ENCODE data around the gene BCORL1.
A peak's percentile ranks its signal among the peaks of the same experiment; 100 is the strongest.

Gene BCORL1, protein sequence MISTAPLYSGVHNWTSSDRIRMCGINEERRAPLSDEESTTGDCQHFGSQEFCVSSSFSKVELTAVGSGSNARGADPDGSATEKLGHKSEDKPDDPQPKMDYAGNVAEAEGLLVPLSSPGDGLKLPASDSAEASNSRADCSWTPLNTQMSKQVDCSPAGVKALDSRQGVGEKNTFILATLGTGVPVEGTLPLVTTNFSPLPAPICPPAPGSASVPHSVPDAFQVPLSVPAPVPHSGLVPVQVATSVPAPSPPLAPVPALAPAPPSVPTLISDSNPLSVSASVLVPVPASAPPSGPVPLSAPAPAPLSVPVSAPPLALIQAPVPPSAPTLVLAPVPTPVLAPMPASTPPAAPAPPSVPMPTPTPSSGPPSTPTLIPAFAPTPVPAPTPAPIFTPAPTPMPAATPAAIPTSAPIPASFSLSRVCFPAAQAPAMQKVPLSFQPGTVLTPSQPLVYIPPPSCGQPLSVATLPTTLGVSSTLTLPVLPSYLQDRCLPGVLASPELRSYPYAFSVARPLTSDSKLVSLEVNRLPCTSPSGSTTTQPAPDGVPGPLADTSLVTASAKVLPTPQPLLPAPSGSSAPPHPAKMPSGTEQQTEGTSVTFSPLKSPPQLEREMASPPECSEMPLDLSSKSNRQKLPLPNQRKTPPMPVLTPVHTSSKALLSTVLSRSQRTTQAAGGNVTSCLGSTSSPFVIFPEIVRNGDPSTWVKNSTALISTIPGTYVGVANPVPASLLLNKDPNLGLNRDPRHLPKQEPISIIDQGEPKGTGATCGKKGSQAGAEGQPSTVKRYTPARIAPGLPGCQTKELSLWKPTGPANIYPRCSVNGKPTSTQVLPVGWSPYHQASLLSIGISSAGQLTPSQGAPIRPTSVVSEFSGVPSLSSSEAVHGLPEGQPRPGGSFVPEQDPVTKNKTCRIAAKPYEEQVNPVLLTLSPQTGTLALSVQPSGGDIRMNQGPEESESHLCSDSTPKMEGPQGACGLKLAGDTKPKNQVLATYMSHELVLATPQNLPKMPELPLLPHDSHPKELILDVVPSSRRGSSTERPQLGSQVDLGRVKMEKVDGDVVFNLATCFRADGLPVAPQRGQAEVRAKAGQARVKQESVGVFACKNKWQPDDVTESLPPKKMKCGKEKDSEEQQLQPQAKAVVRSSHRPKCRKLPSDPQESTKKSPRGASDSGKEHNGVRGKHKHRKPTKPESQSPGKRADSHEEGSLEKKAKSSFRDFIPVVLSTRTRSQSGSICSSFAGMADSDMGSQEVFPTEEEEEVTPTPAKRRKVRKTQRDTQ (N-terminal part only)

DNA sequence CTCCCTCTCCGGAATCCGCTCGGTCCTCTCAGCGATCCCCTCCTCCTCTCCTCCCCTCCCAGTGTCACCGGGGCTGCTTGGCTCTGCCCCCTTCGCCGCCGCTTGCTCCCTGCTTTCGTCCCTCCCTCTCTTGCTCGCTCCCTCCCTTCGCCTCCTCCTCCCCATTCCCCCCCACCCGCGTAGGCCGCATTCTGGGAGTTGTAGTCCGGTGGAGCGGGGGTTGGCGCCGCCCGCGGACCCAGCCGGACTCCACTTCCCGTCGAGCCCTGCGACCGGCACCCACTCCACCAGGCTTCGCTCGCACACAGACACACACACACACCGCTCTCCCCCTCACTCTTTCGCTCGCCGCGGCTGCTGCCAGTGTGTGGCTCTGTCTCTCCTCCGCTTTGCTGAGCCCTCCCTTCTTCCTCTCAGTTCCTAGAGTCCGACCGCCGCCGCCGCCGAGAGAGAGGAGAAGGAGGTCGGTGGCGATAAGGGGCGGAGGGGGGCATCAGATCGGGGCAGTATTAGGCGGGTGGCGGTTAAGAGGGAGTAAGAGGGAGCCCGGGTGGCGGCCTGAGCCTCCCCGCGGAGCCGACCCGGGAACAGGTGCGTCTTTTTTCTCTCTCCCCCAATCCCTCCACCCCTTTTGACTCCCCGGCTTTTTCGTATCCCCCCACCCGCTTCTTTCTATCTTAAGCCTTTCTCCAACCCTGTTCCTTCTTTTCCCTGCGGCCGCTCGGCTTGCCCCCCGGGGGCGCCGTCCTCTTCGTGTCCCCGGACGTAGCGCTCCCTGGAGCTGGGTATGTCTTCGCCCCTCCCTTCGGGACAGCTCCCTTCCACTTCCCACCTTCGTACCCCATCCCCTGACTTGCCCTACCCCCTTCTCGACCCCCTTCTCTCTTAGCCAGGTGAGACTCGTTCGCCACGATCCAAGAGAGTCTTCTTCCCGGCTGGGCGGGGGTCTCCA lies at the start of gene BCORL1:
Gene BCORL1, plus strand, starts transcription at position 336 of the 952 bp plus-strand sequence. CDS start 22,597 bp downstream, outside the sequence.
- DNase-seq (ENCODE audit: low spot score), result peak; percentile 89

DNA sequence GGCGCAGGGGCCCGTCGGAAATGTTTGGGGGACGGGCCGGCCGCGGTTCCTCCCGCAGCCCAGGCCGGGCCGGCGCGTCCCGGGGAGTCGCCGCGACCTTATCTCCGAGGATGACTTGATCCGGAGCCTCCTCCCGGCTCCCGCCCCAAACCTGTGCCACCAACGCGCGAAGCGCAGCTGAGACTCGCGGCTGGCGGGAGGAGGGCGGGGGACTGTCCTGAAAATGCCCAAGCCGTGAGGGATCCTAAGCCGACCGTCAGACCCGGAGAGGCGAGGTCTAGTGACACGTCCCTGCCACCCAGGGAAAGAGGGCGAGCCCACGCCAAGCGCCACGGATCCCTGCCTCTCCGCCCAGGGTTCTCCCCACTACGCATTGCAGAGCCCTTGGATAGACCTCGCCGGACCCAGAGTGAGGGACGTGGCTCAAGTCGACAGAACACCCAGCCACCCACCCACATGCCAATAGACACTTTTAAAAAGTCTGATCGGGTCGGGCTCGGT lies 49.6 kb upstream of the BCORL1 start:
- DNase-seq (ENCODE audit: low spot score), result peak; percentile 12

DNA sequence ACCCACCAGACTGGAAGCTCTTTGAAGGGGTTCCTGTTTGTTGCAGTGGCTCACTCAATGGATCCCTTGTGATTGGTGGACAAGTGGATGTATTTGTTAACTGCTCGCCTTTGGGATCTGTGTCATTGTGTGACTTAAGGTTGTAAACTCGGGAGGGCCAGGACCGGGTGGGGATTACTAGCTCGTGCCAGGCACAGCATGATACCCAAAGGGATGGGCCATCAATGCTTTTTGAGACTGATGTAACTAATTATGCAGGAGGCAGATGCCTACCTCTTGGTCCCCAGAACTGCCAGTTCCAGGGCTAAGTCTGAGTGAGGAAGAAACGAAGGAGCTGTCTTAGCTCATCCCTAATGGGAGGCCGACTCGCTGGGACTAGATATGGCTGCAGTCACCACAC lies 48.7 kb upstream of the BCORL1 start:
- no peak for DNase-seq (ENCODE audit: low spot score)

DNA sequence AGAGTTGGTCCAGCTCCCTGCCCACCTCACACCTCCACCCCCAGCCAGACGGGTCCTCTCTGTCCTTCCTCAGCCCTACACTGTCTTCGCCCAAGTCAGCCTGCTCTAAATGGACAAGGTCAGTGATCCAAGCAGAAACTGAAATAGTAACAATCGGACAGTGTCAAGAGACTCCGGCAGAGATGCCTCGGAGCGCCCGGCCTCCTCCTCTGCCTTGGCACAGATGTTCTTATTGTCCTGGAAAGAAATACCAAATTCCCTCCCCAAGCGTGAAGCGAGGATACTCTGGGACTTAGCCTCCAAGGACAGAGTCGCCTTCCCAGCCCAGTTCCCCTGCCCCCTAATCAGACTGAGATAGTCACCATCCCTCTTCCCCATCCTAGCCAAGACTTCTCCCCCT lies 48.0 kb upstream of the BCORL1 start:
- no peak for DNase-seq (ENCODE audit: low spot score)

DNA sequence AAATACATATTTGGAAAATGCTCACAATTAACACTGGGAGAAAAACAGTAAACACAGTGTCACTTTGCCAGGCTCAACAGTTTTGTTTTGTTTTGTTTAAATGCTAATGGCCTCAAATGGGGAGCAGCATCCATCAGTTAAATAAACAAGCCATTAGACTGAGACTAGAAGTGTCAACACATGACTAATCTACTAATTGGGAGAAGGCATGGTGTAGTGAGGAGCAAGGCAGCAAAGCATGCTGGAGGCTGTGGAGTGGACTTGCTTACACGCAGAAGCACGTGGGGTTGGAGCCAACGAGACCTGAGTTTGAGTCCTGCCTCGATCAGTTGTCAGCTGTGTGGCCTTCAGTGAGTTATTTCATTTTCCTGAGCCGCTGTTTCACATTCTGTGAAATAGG lies 47.5 kb upstream of the BCORL1 start:
- DNase-seq (ENCODE audit: low spot score), result no peak

DNA sequence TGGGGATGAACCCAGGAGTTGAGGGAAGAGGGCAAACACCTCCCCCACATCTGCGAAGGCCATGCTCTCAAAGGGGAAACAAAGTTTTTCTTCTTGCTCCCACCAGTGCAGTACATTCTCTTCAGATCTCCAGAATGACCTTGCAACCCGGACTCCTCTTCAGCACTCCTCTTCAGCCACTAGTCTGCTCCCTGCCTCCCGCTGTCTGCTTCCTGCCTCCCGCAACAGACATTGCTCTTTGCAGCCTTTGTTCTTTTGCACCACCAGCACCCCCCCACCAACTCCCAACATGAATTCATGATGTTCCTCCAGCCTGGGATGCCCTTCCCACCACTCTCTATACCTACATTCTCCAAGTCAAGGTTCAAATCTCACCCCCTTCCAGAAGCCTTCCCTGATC lies 44.4 kb upstream of the BCORL1 start:
- DNase-seq (ENCODE audit: low spot score), result no peak

DNA sequence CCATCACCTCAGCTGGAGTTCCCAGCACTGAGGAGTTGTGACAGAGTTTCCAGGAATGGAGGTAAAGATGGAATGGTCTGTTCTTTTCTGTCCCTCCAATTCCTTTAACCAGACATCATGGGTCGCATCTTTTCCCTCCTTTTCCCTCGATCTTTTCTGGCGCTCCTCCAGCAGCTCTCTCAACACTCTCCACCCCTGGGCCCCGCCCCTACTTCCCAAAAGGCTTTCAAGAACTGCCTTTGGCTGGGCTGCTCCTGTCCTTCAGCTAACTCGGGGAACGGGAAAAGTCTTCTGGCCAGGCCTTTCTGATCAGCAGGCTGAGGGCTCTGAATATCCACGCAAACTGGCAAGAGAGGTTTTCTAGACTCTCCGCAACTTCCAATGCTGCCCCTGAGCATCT lies 42.4 kb upstream of the BCORL1 start:
- DNase-seq (ENCODE audit: low spot score), result no peak

DNA sequence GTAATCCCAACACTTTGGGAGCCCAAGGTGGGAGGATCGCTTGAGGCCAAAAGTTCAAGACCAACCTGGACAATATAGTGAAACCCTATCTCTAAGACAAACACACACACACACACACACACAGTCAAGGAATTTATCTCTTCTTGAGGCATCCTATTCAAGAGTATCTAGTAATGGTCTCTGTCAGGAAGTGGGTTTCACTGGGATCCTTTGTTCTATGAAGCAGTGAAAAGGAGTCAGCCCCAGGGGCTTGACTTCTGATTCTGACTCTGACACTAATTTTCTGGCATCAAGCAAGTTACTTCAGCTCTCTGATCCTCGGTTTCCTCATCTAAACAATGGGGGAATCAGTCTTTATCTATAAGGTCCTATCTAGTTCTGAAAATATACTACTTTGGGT lies 41.7 kb upstream of the BCORL1 start:
- no peak for DNase-seq (ENCODE audit: low spot score)

DNA sequence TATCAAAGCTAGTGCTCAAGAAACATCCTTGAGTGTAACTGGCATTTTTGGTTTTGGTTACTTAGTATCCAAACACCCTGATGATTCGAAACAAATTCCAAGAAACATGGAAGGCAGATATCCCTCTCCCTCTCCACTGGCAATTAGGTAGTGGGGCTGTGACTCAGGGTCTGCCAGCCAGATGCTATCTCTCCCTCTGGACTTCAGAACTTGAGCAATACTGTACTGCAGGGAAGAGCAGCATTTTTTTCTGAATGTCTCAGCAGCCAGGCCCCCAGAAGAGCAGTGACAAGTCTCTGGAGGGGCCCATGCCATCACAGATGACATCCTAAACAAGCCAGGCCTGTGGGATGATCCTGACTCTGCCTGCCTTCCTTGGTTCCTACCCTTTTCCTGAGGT lies 37.3 kb upstream of the BCORL1 start:
- no peak for DNase-seq (ENCODE audit: low spot score)

DNA sequence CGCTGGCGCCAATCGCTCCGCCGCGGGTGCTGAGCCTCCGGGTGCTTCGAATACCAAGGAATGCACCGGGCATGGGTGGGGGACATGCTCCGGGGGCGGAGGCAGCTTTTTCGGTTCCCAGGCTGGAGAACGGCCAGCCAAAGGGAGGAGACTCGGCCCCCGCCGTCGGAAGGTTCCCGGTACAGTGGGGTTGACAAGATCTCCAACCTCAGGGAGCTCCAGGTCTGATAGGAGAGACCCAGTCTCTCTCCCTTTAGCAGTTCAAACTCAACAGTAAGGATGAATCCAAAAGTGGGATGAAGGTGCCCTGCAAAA lies 29.1 kb upstream of the BCORL1 start:
- DNase-seq (ENCODE audit: low spot score), result no peak

DNA sequence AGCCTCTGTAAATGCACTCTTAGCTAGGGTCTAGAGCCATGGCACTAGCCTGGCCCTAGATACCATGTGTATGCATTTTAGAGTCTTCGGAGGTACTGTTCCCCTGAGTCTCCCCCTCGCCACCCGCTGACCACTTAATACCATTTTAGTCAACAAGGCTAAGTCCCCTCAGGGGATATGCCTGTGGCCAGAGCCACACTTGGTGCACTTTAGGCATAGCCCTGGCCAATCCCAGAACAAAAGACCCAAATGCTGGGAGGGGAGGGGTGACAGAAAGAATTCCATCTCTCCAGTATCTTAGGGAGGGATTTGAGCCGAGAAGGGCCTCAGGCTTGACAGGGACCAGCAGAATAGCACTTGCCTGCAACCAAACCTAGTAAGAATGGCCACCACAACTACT lies 28.6 kb upstream of the BCORL1 start:
- no peak for DNase-seq (ENCODE audit: low spot score)

DNA sequence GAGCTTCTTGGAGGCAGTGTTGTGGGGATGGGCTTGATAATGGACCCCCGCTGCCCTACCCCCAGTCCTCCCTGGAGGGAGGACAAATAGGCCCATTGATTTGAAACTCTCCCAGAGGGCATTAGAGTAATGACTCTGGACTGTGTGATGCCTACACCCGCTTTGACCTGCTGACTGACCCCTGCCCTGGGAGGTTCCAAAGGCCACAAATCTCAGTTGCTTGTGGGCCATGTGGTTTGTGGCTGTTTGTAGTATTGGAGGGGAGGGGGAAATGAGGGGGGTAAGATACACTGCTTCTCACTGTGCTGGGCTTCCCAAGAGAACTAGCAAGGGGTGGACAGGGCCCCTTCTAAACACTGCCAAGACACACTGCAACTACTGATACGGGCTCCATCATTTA lies 27.6 kb upstream of the BCORL1 start:
- DNase-seq (ENCODE audit: low spot score), result no peak

DNA sequence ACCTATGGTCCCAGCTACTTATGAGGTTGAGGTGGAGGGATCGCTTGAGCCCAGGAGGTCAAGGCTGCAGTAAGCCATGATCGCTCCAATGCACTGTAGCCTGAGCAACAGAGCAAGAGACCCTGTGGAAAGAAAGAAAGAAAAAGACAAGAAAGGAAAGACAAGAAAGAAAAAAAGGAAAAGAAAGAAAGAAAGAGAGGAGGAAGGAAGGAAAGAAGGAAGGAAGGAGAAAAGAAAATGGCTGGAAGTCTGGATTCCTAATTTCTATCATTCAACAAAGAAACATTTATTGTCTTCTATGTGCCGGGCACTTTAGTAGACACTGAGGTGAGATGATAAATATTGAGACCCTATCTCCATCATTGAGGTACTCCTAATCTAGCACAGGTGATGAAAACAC lies 26.8 kb upstream of the BCORL1 start:
- DNase-seq (ENCODE audit: low spot score), result no peak

DNA sequence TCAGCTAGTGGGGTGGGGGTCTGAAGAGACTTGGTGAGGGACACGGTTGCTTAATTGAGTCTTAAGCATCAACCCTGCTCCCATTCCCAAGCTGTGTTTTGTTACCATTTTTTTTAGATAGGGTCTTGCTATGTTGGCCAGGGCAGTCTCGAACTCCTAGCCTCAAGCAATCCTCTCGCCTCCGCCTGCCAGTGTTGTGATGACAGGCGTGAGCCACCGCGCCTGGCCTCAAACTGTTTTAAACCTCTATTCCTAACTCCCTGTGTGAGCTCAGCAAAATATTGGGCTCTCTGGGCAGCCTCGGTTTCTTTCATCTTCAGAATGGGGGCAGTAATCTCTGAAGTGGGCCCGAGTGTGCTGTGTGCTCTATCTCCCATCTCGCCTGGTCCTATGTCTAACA lies 26.3 kb upstream of the BCORL1 start:
- no peak for DNase-seq (ENCODE audit: low spot score)

DNA sequence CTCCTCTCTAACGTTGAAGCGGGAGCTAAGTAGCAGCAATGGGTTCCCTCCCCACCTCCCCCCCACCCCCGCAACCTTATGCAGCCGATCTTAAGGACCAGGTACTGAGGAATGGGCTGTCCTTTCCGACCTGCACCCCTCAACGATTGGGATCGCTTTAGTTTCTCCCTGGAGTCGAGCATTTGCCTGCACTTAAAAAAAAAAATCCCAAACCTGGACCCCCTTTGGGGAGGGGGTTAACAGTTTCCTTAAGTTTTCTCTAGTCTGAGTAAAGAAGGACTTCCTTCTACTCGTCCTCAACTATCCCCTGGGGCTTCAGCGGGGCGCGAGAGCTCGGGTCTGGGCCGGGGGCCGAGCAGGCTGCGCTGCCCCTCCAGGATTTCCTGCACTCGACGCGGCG lies 25.7 kb upstream of the BCORL1 start:
- no peak for DNase-seq (ENCODE audit: low spot score)

DNA sequence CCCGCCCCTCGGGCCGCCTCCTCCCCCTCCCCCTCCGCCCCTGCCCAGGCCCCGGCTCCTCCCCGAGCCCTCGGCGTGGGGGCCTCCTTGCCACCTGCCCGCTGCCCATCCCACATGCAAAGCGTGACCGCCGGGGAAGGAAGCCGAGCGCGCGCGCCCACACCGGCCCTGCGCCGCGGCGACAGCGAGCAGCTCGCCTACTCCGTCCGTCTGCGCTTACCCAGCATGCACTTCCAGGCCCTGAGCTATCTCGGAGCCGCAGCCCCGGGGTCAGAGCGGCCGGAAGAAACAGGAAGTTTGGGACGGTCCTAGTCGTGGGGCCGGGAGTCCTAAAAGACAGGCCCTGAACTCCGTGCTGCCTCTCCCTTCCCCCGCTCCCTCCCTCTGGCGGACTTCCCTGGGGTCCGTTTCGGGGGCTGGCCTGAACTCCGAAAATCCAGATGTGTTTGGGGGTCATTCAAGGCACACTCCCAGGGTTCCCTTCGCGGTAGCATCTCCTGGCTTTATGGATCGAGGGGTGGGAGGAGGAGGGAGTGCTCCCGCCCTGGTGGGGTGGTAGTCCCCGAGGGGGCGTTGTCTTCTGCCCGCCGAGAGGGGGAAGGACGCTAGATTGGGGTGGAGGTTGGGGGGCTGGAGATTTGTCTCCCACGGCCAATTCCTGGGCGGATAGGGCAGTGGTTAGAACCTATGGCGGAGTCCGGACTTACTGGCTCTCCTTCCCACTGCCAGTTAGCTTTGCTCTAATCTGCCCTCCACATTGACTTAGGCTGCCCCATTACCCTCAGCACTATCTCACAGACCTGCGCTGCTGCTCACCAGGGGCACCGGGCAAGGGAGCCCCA lies 25.0 kb upstream of the BCORL1 start:
- DNase-seq (ENCODE audit: low spot score), result peak; percentile 72

DNA sequence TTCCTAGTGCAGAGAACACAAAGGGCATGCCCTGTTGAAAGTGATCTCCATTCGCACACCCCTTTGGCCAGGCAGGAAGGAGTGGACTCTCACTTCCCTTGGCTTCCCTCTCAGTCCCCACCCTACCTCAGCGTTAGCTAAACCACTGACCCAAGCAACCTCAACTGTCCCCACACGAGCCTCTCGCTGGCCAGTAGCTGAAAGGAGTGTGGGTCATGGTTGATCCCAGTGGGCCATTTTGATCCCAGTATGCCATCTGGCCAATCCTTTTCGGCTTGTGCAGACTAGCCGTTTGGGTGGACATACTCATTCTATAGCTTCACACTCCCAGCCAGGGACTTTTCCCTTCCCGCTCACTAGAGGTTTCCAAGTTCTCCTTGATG lies 24.4 kb upstream of the BCORL1 start:
- DNase-seq (ENCODE audit: low spot score), result no peak

DNA sequence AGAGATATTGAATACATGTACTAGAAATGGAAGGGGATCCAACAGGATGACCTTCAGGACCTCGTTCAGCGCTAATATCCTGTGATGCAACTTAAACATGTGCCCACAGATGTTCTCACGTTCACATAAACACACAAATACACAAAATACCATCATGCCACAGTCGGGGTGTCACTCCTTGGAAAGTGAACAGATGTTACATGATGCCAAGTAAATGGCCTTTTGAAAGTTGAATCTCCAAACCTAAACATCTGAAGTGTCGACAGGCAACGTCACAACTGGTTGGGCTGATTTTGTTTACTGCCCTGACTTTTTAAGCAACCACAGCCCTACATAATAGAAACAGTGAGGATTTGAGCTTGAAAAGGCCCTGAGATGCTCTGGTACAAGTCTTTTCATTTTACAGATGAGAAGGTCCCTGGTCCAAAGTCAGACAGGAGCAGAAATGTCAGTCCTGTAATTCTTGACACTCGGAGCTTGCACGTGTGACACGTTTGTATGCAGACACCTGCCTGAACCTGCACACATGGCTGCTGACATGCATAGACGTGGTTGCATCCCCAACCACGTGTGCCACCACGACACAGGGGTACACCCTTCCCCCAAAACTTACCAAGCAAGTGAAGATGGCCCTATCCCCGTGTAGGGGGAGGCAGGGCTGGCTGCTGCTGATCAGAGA lies 23.5 kb upstream of the BCORL1 start:
- no peak for DNase-seq (ENCODE audit: low spot score)

DNA sequence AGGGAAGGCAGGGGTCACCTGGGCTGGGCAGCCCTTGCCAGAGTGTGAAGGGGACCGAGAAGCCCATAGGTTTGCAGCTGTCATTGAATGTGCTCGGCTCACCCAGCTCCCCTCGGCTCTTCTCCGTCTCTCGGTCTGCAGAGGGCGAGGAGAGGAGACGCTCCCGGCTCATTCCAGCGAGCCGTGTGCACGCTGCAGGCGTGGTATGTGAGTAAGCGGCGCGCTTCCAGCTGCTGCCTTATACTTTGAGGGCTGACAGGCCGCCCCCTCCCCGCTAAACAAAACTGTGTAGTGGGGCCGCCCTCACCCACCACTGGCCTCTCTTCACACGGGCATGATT lies 23.0 kb upstream of the BCORL1 start:
- DNase-seq (ENCODE audit: low spot score), result no peak
